ENCODE data around the gene MSMO1.

The MSMO1 gene

DNA sequence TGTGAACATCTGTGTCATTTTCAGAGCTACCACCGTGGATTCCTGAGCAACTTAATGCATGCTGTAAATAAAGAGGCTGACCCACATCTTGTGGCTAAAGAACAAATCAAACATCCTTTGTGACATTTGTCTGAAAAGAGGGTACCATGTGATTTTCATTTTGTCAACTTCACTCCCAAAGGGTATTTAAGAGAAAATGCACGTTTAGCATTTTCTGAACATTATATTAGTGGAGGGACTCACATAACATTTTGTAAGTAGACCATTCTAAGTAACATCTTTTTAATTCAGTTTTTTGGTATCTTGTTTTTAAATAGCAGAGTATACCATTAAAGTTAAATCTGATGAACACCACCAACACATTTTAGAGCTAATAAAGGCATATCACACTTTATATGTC is 34.3 kb downstream of the MSMO1 start:
- DNase-seq, result no peak

GRCh38 chr4:165364452-165365080 is 37.1 kb downstream of the MSMO1 start:
- no peak for DNase-seq

- DNase-seq, result no peak
These were observed 39.6 kb downstream of the MSMO1 start for GRCh38 chr4:165367040-165367439.

GRCh38 chr4:165368114-165368513 is 40.6 kb downstream of the MSMO1 start:
- no peak for DNase-seq

DNA sequence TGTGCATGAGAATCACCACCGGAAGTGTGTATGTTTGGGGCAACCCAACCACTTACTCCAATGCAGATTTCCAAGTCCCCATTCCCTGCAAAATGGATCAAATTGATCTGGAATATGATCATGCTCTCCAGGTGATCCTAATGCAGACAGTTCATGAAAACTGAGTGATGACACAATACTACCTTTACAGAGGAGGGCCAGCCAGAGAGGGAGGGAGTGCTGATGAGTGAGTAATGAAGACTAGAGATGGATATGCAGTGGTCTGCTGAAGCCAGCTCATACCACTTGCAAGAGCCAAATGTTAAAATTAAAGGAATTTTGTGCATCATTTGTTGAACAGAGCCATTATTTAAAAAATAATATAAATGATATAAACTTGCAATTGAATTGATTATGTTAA is 41.1 kb downstream of the MSMO1 start:
- DNase-seq, result no peak

DNA sequence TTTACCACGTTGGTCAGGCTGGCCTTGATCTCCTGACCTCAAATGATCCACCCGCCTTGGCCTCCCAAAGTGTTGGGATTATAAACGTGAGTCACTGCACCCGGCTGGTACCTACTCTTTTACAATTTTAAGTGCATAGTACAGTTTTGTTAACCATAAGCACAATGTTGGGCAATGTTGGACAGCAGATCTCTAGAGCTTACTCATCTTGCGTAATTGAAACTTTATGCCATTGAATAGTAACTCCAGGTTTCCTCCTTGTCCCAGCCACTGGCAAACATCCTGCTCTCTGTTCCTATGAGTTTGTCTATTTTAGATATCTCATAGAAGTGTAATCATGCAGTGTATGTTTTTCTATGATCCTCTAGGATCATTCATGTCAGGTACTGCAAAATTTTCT is 42.1 kb downstream of the MSMO1 start:
- no peak for DNase-seq

- no peak for DNase-seq
These were observed 43.1 kb downstream of the MSMO1 start for GRCh38 chr4:165370530-165370929.

DNA sequence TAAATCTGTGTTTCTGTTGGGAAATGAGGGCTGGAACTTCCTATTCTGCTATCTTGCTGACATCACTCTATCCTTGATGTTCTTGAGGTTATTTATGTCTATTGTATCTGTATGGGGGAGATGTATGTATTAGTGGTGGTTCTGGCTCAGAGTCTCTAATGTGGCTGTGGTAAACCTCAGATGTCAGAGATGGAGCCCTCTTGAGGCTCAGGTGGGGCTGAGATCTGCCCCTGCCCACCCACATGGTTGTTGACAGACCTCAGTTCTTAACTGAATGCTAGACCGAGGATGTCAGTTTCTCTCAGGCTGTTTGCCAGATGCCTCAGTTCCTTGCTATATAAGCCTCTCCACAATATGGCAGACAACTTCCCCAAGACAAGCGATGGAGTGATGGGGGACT is 48.0 kb downstream of the MSMO1 start:
- no peak for DNase-seq

- no peak for DNase-seq
These were observed 50.9 kb downstream of the MSMO1 start for GRCh38 chr4:165378398-165378744.

GRCh38 chr4:165378745-165379677 is 51.5 kb downstream of the MSMO1 start, which contains the start of gene CPE:
CPE (plus strand) TSS chr4:165379008; CDS start chr4:165379222, 214 bp downstream.
- no peak for DNase-seq

GRCh38 chr4:165379678-165380064 is 52.2 kb downstream of the MSMO1 start:
- DNase-seq, result no peak

- no peak for DNase-seq
These were observed 53.3 kb downstream of the MSMO1 start for GRCh38 chr4:165380805-165381204.

GRCh38 chr4:165381821-165382373 is 54.4 kb downstream of the MSMO1 start:
- no peak for DNase-seq

- DNase-seq, result no peak
These were observed 55.2 kb downstream of the MSMO1 start for GRCh38 chr4:165382640-165383039.

- DNase-seq, result peak; percentile 17
These were observed 56.2 kb downstream of the MSMO1 start for GRCh38 chr4:165383591-165384073.

DNA sequence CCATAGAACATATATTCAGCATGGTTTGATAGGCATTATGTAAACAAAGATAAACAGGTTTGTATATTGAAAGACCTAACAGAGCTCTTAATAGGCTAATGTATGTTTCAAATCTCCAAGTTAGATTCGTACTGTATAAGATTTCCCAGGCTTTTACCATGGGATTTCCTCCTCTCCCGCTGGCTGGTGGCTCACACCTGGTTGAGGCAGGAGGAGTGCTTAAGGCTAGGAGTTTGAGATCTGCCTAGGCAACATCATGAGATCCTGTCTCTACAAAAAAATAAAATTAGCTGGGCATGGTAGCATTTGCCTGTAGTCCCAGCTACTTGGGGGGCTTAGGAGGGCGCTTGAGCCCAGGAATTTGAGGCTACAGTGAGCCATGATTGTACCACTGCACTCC is 56.7 kb downstream of the MSMO1 start:
- no peak for DNase-seq

- DNase-seq, result no peak
These were observed 57.1 kb downstream of the MSMO1 start for GRCh38 chr4:165384598-165384997.

GRCh38 chr4:165385126-165385525 is 57.7 kb downstream of the MSMO1 start:
- no peak for DNase-seq

- no peak for DNase-seq
These were observed 58.9 kb downstream of the MSMO1 start for GRCh38 chr4:165386328-165386727.

- no peak for DNase-seq
These were observed 61.3 kb downstream of the MSMO1 start for GRCh38 chr4:165388756-165389155.
